Endothelial cell of umbilical vein (primary cell): Measurements from ENCODE around the gene CNRIP1.

Source experiments
- CTCF ChIP-seq, 2 donors: IDR thresholded peaks; 1 replicate in 1 of 2; 2 replicates in 1 of 2; pipeline ENCODE4 v1.5.1; 2011; ENCODE audit warnings: low read length in 2 of 2, mild to moderate bottlenecking in 2 of 2, moderate library complexity in 2 of 2, control low read depth in 1 of 2, inconsistent platforms in 1 of 2, low read depth in 1 of 2; ENCODE audit not compliant: insufficient read depth in 1 of 2; ENCODE audit errors: extremely low read depth in 1 of 2
- EZH2 ChIP-seq: IDR thresholded peaks from 2 replicates; pipeline ENCODE4 v1.6.1; 2012; ENCODE audit warnings: borderline replicate concordance, low read depth, mild to moderate bottlenecking, moderate library complexity, low read length, inconsistent platforms; ENCODE audit not compliant: severe bottlenecking
- FOS ChIP-seq: IDR thresholded peaks from 2 replicates; pipeline ENCODE4 v1.6.1; 2011; ENCODE audit warnings: mild to moderate bottlenecking, low read length, moderate library complexity, borderline replicate concordance; ENCODE audit not compliant: insufficient read depth
- GATA2 ChIP-seq: IDR thresholded peaks from 2 replicates; pipeline ENCODE4 v1.7.0; 2011; ENCODE audit warnings: low read depth, mild to moderate bottlenecking, moderate library complexity, mixed read lengths, low read length; ENCODE audit not compliant: insufficient read length, insufficient read depth
- JUN ChIP-seq: IDR thresholded peaks from 2 replicates; pipeline ENCODE4 v1.6.1; 2011; ENCODE audit warnings: borderline replicate concordance, low read depth; ENCODE audit not compliant: insufficient read length, insufficient read depth
- MAX ChIP-seq: IDR thresholded peaks from 2 replicates; pipeline ENCODE4 v1.6.1; 2011; ENCODE audit not compliant: insufficient read depth, insufficient read length
- MYC ChIP-seq: IDR thresholded peaks from one replicate; pipeline ENCODE4 v1.6.1; 2011; ENCODE audit warnings: mild to moderate bottlenecking, low read depth, low read length
- POLR2A ChIP-seq: IDR thresholded peaks from 2 replicates; pipeline ENCODE4 v1.6.1; 2012; ENCODE audit warnings: low read depth, mild to moderate bottlenecking, control low read depth, low read length
- POLR2AphosphoS5 ChIP-seq: IDR thresholded peaks from 2 replicates; pipeline ENCODE4 v1.6.1; 2012; ENCODE audit warnings: low read depth, mild to moderate bottlenecking, control low read depth, low read length, moderate library complexity; ENCODE audit not compliant: insufficient read depth

- TF ChIP-seq CTCF (IDR thresholded peaks at IDR 0.05; ENCODE audit: extremely low read depth in 1 of 2, insufficient read depth in 1 of 2, low read depth in 1 of 2, low read length in 2 of 2) (no peak), EZH2 (no peak), MAX (no peak), POLR2A (no peak), POLR2AphosphoS5 (no peak), JUN (no peak), FOS (no peak), MYC (no peak), GATA2 (no peak)
These were observed 45.3 kb upstream of the CNRIP1 start, which contains the start of gene PLEK for GRCh38 chr2:68365087-68365486.
